ENCODE results near the gene AKAP13.
A peak's percentile ranks its signal among the peaks of the same experiment; 100 is the strongest.
"Not testable (repeated sequence)": the region's sequence is repeated elsewhere in the genome, so short reads cannot be mapped to it uniquely, and the experiment has no call there.

The AKAP13 gene

GRCh38 chr15:85781099-85781498, 400.7 kb downstream of the AKAP13 start:
- no peak for DNase-seq

- DNase-seq: no peak
Measured at GRCh38 chr15:85782064-85782463, 401.7 kb downstream of the AKAP13 start.

DNA sequence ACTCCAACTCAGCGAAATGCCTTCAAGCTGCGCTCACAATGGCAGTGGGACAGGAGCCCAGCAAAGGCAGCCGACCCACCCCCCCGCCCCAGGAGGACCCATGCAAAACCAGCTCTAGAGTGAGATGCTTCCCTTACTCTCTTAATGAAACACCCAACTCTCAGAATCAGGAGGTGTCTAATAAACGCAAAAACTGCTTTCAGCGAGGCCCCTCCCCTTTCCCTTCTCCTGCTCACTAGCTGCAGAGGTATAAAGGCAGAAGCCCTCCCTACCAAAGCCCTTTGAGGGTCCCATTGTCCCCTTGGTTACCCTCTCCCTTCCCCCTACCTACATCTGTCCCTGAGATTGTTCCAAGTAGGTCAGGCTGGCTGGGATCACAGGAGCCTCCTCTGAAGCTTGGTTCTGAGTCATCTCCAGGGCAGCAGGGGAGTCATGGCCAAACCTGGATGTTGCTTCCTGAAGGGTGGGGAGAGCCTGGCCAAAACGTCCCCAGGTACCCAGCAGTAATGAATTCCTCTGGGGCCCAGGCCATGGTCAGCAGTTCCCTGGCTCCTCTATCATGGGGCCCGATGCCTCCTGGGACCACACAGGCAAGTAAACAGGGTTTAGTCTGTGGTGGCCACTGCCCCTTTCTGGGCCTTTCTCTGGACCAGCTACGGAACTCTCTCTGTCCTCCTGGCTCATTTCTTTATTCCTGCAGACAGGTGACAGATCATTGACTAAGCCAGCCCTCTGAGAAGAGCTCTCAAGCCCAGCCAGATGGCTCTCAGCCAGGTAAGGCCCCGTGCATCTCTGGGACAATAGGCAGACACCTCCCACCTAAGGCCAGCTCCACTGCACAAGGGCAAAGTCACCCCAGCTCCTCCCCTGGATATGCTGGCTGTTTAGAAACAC, 405.7 kb downstream of the AKAP13 start:
- DNase-seq: peak; percentile 52 to 71

GRCh38 chr15:85786781-85787114, 406.3 kb downstream of the AKAP13 start:
- DNase-seq: no peak

- peak; percentile 6 to 48 for DNase-seq
Measured at GRCh38 chr15:85788771-85789495, 408.5 kb downstream of the AKAP13 start.

GRCh38 chr15:85789496-85789875, 409.1 kb downstream of the AKAP13 start:
- DNase-seq: no peak

GRCh38 chr15:85792102-85792731, 411.8 kb downstream of the AKAP13 start:
- no peak for DNase-seq

DNA sequence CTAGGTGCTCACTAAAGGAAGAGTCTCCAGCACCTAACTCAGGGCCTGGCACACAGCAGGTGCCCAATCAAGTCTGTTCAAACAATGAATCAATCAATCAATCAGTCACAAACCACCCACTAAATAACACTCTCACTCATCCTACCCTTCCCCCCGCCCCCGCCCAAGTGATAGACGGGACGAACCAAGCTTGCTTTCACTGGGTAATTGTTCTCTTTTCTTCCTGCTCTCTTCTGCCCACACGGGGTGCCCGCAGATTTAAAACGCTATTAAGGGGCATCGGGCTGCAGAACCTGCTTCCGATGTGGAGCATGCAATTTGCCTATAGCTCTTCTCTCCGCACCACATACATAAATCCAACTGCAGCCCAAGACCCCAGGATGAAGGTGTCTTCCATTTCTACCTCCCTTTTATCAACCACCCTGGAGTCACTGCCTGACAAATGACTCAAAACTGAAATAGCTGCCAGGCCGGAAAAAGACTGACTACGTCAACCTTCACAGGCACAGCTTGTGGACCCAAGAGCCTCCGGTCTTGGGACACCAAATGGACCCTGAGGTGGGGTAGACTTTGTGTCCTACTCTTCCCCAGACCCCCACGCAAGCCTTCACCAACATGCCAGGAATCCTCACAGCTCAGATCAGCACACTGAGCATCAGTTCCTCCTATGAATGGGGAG, 412.6 kb downstream of the AKAP13 start:
- no peak for DNase-seq

DNA sequence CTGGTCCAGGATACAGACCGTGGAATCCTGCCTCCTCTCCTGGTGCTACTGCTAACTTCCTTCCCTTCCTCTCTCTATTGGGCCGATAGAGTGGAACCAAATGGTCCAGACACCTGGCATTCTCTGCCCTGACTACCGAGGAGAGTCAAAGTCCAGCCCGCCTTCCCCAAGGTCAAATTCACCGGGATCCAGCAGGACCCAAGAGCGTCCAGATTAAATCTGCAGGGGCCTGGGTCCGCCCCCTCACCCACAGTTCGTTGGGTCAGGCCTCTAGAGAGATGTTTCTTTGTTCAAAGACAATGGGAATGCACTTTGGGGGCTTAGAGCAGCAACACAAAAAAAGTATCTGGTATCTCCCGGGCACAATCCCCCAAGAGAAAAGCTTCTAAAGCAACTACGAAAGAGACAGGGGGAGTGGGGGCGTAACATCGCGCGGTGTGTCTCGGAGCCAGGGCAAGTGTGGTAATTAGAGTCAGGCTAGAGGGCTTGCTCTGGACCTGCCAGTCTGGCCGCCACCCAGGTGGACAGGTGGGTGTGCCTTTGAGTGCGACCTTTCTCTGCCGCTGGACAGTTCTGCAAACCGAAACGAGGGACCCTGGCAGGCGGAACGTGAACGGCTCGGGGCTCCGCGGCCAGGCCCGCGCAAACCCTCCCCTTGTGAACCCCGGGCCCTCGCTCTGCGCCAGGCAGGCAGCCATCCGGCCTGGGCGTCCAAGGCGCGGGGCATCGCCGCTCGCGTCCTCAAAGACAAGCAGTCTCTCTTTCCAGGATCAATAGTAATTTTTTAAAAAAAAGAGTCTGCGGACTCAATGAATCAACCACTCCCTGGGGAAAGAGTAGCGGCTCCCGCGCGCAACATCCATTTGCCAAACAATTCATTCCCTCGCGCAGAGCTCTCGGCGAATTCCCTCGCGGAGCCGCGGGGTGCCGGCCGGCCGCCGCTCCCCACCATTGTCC, 413.5 kb downstream of the AKAP13 start:
- peak in 1 of 2 experiments; percentile 55 for DNase-seq

DNA sequence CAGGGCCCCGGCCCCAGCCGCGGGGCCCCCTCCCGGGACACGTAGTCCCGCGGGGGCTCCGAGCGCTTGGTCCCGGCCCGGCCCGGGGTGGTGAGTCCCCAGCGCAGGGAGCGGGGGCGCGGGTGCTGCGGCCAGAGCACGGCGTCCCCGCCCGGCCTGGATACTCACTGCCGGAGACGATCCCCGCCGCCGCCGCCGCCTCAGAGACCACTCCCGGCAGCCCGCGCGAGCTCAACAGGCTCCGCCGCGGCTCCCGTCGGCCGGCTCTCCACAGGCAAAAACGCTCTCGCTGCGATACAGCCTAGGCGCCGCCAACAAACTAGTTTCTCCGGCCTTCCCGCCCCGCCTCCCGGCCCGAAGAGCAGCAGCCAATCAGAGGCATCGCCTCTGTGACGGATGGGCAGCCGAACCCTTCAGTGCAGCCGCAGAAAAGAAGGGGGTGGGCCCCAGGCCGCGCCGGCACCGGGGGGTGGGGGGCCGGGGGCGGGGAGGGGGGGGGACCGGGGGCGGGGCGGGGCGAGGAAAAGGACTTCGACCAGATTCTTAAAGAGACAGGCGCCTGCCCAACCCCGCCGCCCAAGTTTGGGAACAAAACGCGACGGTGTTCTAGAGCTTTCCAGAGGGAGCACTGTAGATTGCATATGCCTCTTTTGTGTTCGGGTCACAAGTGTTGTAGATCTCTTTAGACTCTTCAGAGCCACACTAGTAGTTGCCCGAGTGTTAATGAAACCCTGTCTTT, 414.4 kb downstream of the AKAP13 start, which contains the start of gene KLHL25:
KLHL25 (minus strand) TSS at position 328 of the 739 bp plus-strand sequence. CDS start 25,115 bp downstream, outside the sequence.
- peak; percentile 92 to 97 for DNase-seq

DNA sequence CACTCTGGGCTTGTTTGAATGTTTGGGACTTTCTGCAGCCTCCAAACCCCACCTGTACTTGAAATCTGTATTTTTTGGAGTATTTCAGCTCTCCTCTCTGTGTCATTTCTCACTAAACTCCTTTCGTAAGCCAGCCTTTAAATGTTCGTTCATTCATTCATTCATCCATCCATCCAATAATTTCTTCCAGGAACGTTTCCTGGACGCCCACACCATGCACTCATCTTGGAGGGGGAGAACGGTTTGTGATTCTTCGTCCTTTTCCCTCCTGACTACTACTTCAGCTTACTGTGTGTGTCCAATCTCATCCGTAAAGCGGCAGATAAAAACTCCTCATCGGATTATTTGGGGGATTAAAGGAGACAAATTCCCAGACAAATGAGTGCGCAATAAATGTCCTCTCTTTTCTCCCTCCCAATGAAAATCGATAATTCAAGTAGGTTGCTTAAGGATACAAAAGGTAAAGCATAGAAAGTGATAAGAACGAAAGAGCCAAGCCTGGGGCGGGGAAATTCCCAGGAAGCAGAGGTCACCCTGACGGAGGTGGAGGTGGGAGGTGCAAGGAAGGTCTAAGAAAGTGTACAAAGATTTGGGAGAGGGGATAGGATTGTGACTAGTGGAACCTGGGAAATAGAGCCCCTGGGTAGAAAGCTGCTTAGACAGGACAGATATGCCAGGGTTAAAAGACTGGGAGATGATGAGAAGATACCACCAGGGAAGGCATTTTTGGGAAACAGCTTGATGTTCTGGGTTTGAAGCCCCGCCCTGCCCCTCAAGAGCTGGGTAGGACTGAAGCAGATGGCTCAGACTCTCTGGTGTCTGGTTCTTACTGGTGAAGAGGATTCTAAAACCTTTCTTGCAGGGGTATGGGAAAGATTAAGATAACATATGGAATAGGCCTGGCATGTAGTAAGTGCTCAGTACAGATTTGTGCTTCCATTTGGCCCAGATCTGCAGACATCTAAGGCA, 415.2 kb downstream of the AKAP13 start:
- DNase-seq: peak in 1 of 2 experiments; percentile 23

GRCh38 chr15:85796371-85796770, 416.0 kb downstream of the AKAP13 start:
- not testable (repeated sequence) for DNase-seq

Data from NCI-H526 (cell line).